GM18951 (cell line): ENCODE measurements around the gene DIDO1.

Experiments used
- POLR2A ChIP-seq: IDR thresholded peaks from 4 replicates; pipeline ENCODE4 v1.6.1; 2011; ENCODE audit warnings: mild to moderate bottlenecking; ENCODE audit not compliant: insufficient read length, insufficient read depth; ENCODE audit errors: extremely low read depth
- in situ Hi-C: fragments of 300-500 bp; cut with MboI; formaldehyde crosslinking; loops from one replicate; pipeline ENCODE4 v1.12.0; 2022; ENCODE audit warnings: low sequenced_read_pairs, mixed read lengths, inconsistent platforms; ENCODE audit not compliant: unreplicated experiment

Gene DIDO1

GRCh38 chr20:62892348-62893304 is 33.7 kb downstream of the DIDO1 start:
- no peak for TF ChIP-seq POLR2A
- in situ Hi-C loops, result no loop called here

GRCh38 chr20:62891111-62891510 is 35.2 kb downstream of the DIDO1 start:
- in situ Hi-C loops, result no loop called here
- no peak for TF ChIP-seq POLR2A

GRCh38 chr20:62890444-62890843 is 35.9 kb downstream of the DIDO1 start:
- in situ Hi-C loops, result no loop called here
- no peak for TF ChIP-seq POLR2A

GRCh38 chr20:62889871-62890270 is 36.4 kb downstream of the DIDO1 start:
- in situ Hi-C loops, result no loop called here
- TF ChIP-seq POLR2A, result no peak

GRCh38 chr20:62889411-62889810 is 36.9 kb downstream of the DIDO1 start:
- in situ Hi-C loops, result no loop called here
- TF ChIP-seq POLR2A, result no peak

GRCh38 chr20:62888910-62889309 is 37.4 kb downstream of the DIDO1 start:
- no peak for TF ChIP-seq POLR2A
- in situ Hi-C loops, result no loop called here

- in situ Hi-C loops, result no loop called here
- TF ChIP-seq POLR2A, result no peak
Observed at GRCh38 chr20:62888406-62888805, 37.9 kb downstream of the DIDO1 start.

GRCh38 chr20:62887860-62888239 is 38.5 kb downstream of the DIDO1 start:
- in situ Hi-C loops, result no loop called here
- TF ChIP-seq POLR2A, result no peak

- in situ Hi-C loops, result no loop called here
- TF ChIP-seq POLR2A, result no peak
Observed at GRCh38 chr20:62887152-62887859, 39.0 kb downstream of the DIDO1 start.

GRCh38 chr20:62886709-62887058 is 39.6 kb downstream of the DIDO1 start:
- TF ChIP-seq POLR2A, result no peak
- in situ Hi-C loops, result no loop called here

GRCh38 chr20:62885896-62886708 is 40.2 kb downstream of the DIDO1 start:
- in situ Hi-C loops, result no loop called here

GRCh38 chr20:62885046-62885895 is 41.0 kb downstream of the DIDO1 start:
- in situ Hi-C loops, result no loop called here
- TF ChIP-seq POLR2A, result no peak

More at GRCh38 chr20:62885896-62886708, 40.2 kb downstream of the DIDO1 start:
- TF ChIP-seq POLR2A, result no peak
